ENCODE results near the gene PARD3.

The PARD3 gene

DNA sequence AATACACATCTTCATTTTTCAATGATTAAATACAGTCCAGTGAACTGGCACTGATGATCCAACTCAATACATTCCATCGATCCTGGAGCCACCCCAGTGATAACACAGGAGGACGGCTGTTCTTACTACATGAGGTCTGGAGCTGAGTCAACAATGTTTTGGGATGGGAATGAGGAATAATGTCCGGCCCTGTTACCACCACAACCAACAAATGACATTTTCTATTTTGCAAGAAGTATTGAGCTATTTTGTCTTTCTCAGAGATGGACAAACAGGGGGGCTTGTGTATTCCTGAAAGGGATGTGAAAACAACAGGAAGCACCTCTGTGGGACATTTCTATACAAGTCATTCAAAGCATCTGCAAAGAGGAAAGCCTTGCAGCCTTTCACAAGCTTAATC is 249.2 kb downstream of the PARD3 start:
- no peak for DNase-seq

DNA sequence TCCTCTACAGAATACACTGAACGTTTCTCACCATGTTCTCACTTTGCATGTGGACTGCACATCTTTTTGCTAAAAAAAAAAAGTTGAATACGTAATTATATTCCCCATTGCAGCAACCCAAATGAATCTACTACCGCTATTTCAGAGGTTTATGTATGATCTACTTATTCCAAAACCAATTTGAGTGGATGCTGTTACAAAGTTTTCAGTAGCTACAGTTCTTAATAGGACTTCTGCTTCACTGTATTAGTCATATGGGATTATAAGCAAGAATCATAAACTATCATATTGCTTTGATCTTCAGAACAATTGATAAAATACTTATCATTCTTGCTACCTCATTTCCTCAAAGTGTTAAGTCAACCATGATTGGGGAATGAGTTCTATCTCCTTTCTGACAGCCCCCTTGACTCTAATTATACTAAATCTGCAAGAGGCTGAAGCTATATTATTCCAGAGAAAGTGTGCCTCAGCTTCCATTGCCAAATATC is 257.0 kb downstream of the PARD3 start:
- DNase-seq, result no peak

DNA sequence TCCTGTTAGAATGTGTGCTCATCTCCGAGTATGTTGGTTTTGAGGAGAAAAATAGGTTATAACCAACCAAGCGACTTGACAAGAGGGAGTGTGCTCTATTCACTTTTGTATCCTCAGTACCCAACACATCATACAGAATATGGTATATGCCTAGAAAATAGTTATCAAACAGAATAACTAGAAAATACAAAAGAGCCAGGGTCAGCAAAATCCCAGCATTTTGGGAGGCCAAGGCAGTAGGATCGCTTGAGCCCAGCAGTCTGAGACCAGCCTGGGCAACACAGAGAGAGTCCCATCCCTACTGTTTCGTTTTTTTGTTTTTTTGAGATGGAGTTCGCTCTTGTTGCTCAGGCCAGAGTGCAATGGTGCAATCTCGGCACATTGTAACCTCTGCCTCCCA is 257.9 kb downstream of the PARD3 start:
- no peak for DNase-seq

DNA sequence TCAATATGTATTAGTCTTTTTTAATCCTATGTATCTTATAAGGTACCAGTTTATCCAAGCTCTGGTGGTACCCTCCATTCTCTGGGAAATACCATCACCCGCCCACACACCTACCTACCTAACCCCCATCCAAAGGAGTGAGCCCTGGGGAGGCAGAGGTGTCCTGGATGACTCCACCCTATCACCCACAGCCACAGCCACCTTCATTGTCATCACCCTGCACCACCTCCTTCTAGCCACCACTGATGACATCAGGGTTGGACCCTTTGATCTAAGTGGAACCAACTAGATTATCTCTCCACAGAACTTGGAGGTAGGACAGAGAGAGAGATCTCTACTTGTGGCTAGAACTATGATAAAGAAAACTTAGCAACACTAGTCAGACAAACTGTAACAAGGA is 259.4 kb downstream of the PARD3 start:
- no peak for DNase-seq

DNA sequence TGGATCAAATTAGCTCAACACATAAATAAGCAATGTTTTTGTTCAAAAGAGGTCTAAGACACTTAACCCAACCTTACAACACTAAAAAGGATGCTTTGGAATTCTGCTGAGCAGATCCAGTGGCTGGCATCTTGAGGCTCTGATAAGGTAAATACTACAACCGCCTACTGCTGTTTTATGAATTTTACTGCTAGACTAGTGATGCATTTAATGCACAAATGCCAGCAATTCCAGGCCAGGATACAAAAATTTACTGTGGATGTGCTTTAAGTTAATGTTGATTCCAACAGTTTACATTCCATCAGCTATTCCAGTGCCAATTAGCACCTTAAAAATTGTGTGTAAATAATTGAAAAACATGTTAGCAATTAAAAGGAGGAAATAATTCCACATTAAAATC is 261.3 kb downstream of the PARD3 start:
- DNase-seq, result no peak

DNA sequence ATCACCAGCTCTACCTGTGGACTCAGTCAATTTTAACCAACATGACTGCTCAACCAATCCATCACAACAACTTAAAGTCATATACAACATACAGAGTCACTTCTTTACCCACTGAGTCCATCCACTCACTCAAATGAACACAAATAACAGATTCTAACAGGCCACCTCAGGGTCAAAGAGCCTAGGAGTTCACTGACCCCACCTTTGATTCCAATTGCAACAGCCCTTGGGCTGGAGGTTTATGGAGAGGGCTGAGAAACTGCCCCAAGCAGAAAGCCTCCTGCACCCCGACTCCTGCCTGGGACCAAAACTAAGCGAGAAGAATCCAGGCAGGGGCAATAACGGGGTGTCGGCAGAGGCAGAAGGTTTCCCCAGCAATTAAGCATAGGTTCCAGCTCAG is 263.8 kb downstream of the PARD3 start:
- no peak for DNase-seq

DNA sequence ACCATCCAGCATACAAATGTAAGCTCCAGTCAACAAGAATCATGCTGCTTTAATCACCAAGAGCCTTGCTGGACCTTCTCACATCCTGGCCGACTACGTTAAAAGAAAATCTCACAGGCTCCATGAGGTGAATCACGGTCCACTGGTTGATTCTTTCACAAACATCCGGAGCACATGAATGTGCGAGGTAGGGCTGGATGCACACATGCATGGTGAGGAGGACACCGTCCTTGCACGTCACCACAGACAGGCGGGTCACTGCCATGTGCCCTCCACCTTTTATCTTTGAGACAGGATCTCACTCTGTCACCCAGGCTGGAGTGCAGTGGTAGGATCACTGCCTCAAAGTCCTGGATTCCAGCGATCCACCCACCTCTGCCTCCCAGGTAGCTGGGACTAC is 265.1 kb downstream of the PARD3 start:
- DNase-seq, result no peak

DNA sequence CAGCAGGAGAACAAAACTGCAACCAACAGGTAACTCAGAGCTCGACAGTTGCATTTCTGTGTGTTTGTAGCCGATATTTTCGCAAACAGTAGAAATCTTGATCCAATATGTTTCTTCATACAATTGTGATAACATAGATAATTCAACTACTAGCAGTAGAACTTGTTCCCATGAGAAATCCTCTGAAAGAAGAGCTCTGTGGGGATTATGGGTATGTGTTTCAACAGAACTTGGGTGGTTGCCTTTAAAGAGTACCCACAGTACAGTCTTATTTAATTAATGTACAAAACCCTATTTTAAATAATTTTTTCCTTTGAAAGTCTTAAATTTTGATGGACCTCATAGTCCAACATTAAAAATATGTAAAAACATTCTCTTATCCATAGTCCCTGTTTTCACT is 266.1 kb downstream of the PARD3 start:
- DNase-seq, result no peak

DNA sequence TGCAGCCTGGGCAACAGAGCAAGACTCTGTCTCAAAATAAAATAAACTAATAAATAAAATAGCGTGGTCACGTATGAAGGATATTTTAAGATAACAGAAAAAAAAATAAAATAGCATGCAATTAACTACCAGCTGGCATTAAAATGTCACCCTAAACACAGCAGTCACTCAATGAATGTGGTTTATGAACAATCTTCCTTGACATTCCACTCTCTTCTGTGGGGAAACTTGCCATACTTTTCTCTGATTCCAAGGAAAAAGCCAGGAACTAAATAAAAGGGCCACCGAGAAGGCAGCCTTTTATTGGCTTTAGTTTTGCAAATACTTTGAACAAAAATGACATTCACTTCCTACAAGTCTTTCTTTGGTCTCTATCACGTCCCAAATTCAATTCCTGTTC is 266.6 kb downstream of the PARD3 start:
- DNase-seq, result no peak

DNA sequence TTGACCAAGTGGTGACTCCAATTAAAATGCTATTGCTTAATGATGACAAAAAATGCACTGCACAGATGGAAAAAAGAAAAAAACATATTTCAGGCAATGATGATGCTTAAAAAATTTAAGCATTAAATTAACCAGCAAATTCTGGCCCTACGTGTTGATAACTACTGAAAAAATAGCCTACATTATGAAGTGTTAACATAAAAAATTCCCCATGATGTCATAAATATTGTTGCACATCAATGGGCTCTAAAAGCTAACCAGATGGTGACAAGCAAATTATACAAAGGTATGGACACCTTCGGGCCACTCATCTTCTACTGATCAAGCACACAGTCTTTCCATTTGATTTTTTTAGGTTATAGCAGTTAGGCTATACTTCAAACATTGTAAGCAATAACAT is 267.4 kb downstream of the PARD3 start:
- DNase-seq, result no peak

DNA sequence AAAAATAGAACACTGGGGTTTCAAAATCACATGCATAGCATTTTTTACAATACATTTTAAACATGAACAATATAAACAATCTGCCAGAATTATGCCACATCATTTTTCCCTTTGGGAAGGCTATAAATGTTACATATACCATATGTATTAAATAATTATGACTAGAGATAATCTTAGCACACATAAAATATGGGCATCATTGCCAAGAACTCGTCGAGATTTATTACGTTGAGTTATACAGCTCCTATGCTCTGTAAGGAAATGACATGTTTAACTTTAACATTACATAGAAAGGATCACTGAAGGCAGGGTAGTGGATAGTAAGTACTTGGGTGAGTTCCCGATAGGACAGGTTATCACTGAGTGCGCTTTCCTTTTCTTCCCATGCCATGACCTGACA is 267.8 kb downstream of the PARD3 start:
- no peak for DNase-seq

DNA sequence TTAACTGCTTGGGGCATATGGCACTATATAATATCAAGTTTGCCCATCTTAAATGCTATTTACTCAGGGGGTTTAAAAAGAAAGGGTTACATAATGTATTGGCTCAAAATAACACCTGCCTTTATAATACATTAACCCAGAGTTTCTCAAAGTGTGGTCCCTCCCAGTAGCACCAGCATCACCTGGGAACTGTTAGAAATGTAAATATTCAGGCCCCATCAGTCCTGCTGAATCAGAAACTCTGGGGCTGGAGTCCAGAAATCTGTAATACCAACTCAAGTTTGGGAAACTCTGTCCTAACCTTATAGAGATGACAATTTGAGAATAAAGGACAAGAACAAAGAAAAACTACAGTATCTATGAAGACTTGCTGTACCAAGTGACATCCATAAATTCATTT is 270.7 kb downstream of the PARD3 start:
- no peak for DNase-seq

DNA sequence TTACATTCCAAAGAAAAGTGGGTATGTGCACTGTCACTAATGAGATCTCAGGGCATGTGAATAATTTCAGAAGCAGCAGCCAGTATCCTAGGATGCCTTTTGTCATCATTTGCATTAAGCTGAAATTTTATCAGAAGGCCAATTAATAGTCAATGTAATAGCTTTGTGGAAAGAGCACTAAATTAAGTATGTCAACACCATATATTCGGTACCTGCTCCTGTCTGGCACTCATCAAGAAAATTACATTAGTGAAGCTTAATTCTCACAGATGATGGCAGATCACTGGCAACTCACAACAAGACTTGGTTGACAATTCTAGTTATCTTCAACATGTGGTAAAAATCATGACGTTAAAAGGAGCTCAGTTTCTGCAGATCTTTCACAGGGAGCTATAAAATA is 271.4 kb downstream of the PARD3 start:
- DNase-seq, result no peak

DNA sequence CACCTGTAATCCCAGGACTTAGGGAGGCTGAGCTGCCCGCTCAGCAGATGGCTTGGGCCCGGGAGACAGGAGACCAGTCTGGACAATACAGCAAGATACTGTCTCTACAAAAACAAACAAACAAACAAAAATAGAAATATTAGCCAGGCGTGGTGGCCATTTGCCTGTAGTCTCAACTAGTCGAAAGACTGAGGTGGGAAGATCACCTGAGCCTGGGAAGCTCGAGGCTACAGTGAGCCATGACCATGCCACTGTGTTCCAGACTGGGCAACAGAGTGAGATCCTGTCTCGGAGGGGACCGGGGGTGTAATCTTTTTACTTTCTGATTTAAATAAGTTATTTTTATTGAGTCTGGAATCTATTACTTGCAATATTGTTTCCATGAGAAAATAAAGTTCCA is 274.6 kb downstream of the PARD3 start:
- DNase-seq, result no peak

DNA sequence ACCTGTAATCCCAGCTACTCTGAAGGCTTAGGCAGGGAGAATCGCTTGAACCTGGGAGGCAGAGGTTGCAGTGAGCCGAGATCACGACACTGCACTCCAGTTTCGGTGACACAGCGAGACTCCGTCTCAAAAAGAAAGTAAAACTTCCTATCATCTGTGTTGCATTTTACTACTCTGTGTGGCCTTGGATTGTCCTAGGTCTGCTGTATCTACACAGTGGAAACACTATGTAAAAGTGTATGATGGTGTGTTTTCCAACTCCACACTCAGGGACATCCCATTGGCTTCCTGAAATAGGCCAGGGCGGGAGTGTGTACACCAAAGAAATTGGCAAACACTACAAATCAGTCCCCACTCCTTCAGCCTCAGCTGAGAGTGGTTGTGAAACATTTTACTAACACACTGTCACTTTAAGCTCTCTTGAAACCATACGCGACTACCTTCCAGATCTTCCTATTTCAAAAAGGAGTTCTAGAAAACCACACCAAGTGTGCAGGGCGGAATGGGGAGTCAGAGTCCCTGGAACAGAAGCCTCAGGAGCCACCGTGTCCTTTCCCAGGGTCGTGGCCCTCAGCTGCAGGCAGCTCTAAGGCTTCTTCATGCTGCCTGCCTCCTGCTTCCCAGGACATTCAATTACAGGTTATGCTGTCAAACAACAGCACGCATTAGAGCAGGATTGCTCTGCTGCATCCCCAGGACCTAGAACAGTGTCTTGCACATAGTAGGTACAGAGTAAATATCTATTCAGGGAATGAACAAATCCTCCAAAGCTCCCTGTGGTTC is 275.4 kb downstream of the PARD3 start:
- DNase-seq, result no peak

DNA sequence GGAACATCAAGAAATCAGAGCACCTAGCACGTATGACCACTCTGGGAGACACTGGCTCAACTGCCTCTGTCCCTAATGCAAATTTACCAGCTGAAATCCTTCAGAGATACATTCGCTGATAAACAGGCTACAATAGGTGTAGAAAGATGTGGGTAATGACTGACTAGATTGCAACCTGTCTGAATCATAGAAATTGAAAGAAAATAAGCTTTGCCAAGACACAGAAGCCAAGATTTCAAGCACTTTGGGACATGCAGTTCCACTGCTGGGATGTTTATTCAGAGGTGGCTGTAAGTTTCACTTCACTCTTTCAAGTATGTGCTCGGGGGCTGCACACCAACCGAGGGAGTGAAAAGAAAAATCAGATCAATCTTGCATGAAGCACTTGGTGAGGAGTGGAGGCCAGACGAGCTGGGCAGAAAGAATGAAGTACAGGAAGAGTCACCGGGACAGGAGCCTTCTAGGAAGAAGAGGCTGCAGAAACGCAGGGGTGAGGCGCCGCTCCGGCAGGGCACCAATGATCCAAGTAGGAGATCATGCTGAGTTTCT is 276.7 kb downstream of the PARD3 start:
- DNase-seq, result no peak

DNA sequence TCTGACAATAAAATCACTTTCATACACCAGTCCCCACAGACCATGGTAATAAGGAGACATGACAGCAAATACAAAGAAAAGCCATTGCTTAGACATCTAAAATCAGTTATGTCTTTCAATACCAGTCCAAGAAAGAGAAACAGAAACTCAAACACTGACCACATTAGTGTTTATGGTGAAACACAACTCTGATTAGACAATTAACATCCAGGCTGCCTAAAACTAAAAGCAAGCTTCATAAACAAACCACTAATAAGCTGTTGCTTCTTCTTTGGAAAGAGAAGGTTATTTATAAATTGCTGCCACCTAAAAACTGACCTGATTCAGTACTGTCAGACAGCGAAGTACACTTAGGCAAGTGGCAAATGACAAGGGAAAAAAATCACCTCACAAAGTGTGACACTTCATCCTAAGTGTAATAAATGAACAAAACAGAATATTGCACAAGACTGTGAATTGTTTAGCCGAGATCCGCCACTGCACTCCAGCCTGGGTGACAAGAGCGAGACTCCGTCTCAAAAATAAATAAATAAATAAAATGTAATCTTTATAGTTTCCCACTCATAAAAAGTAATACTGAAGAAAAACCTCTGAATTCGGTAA is 277.4 kb downstream of the PARD3 start:
- DNase-seq, result no peak

DNA sequence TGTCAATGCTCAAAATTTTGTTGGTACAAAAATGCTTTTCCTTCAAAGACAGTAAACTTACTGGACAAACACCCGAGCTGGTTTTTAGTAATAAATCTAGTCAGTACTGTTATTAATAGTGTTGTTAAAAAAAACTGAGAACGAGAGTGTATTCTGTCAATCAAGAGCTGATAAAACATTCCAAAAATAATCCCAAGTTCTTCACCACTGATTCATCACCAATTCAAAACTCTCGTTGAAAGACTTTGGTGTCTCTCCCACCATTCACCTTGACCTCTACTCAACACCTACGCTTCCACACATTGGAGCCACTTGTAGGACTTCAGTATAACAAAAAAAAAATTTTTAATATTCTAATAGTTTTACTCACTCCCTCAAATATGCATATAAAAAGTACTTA is 279.2 kb downstream of the PARD3 start:
- DNase-seq, result no peak

DNA sequence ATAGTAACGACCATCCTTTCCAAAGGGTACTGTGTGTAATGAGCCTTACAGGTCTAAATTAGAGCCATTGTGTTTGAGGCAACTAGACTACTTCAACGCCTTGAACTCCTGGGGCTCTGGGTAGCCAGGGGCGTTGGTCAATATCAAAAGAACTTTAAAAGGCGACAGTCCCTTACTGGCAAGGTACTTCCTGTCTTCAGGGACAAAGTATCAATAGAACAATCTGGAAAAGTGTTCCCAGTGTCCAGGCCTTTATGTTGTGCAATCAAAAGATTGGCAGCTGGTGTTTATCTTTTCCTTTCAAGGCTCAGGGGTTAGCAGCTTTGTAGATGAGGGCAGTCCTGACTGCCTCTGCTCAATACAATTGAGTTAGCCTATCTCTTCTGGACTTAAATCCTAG is 284.3 kb downstream of the PARD3 start:
- DNase-seq, result no peak

DNA sequence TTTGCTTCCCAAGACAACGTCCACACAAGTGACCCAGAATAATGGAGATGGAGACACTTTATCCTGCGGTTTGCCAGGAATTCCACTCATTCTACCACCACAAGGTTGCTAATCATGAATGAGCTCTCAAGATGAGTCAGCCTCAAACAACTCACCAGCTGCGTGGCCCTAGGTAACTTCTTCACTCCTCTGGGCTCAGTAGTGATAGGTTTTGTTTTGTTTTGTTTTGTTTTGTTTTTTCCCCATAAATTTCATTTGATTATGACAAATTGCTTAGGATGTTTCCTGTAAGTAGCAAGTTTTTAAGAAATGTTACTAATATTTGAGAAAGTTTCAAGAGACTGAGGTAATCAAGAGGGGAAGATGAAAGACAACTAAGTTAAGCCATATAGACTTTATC is 286.8 kb downstream of the PARD3 start:
- DNase-seq, result peak; percentile 72

DNA sequence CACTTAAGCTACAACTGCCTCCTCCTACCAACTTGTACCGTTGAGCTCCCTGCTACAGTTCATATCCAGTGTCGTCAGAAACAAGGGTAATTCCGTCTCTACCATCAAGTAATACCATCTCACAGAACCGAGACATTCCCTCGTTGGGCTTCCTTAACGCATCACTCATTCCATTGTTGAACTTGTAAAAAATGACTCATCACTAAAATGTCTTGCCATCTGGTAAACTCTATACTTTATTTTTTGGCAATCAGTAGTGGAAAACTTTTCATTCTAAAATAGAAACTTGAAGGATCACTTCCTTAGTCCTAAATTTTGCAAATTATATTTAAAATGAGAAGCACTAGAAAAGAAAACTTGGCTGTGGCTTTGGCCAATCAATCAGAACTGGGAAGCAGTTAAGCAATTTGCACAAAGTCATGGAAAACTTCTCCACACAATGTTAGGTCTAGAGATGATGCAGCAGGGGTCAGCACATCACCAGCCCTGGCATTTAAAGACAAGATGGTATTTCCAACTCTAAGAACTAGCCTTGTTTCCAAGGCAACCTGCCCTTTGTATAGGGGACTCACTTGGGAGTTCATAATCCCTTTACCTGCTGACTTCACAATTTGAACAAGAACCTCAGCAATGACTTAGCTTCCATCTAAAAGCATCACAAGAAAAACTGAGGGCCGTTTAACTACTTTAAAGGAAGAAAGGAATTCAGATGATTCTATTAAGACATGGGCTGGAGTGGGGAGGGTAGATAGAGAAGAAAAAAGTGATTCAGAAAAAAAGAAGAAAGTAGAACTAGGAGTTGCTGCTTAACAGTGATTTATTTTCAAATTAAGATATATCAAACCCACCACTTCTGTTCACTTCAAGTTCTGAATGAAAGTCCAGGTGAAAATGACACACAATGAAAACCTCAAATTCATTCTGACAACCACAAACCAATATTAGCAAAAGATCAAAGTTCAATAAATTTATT is 288.1 kb downstream of the PARD3 start:
- DNase-seq, result peak; percentile 73

DNA sequence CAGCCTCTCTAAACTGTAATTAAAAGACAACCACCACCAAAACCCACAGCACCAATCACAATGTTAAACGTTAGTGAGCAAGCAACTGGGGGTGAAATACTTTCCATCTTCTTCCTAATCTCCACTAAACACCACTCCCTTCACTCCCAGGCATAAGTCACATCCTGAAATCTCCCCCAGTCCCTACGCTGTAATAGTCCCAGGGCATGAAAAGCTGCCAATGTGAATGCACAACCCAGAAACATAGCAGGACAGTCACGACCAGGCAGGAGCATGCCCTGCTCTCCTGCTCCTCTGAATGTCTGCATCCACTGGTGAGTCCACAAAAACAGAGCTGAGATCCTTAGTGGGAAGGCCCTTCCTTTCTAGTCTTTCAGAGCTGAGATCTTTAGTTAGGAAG is 288.9 kb downstream of the PARD3 start:
- DNase-seq, result peak; percentile 21

DNA sequence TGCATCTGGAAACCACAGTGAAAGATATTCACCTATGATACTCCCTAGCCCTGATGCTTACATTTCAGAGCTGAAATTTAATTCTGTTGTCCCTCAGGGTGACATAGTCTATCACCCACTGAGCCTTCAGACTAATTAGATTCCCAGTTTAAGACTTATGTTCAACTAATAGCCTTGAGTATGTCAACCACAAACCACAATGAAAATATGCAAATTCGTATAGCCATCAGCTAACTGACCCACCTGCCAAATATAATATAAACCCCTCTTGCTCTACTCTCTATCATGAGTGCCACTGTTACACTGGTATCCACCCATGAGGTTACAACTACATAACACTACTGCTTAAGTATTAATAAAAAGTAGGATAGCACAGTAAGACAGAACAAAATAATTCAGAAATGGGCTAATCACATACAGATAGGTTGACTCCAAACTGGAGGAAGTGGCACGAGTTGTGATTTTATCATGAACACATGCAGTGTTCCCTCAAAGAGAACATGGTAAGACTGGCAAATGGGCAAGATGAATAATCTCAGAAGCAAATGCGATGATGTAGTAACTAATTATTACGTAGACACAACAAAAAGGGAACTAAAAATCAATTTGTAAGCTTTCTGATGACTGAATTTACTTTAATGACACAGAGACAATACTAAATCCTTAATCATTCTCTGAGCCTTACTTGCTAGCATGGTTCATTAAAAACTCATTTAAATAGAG is 290.6 kb downstream of the PARD3 start:
- no peak for DNase-seq
